ENCODE results near the gene SCLT1. TPM values are rescaled to one million over a fixed set of nuclear protein-coding genes. Genes with fewer than 3 reads are reported as not detected.

SCLT1 gene
- polyA plus RNA-seq, 1 donor (not counting 4 experiments of a cell fraction or from before 2014, with no cell fraction given), result 5.8 TPM

DNA sequence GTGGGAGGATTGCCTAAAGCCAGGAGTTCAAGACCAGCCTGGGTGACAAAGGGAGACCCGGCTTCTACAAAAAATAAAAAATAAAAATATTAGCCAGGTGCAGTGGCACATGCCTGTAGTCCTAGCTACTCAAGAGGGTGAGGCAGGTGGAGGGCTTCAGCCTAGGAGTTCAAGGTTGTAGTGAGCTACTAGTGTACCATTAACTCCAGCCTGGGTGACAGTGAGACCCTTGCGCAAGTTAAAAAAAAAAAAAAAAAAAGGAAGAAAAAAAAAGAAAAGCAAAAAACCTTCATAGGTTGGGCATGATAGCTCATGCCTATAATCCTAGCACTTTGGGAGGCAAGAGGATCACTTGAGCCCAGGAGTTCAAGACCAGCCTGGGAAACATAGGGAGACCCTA is 5.8 kb downstream of the SCLT1 start:
- dilution Hi-C loops (cut with MboI; ENCODE audit: extremely low pct_ligation_motif_present, low sequenced_read_pairs), result no loop called here
- H3K9me3 ChIP-seq (ENCODE audit: control insufficient read depth, low read depth, low read length), result no peaks in the 10 kb centered on the region
- H3K27ac ChIP-seq (ENCODE audit: control insufficient read depth, insufficient read depth, low read length), result no peak overlapping the region
- H3K79me2 ChIP-seq (ENCODE audit: control insufficient read depth, insufficient read depth, low read length), result peaks cover 80% of the 10 kb centered on the region
- H3K4me2 ChIP-seq (ENCODE audit: control insufficient read depth, extremely low read depth, insufficient read depth, low read depth, low read length), result no peak overlapping the region
- H3K4me1 ChIP-seq (ENCODE audit: control insufficient read depth, extremely low read depth, insufficient read depth, low read length), result peaks cover 7% of the 10 kb centered on the region
- no peak overlapping the region for H2AFZ ChIP-seq (ENCODE audit: control insufficient read depth, low read length)
- no peak overlapping the region for H3K4me3 ChIP-seq (ENCODE audit: control insufficient read depth in 2 of 3, extremely low read depth in 1 of 3, insufficient read depth in 2 of 3, low read depth in 1 of 3, low read length in 3 of 3)
- H4K20me1 ChIP-seq (ENCODE audit: control insufficient read depth, extremely low read depth, insufficient read depth, low read length), result no peaks in the 10 kb centered on the region
- FAIRE-seq (no peak), DNase-seq (ENCODE audit: low read depth, low spot score) (no peak)
- H3K27me3 ChIP-seq (ENCODE audit: control insufficient read depth, extremely low read depth, insufficient read depth, low read length), result no peaks in the 10 kb centered on the region
- no peaks in the 10 kb centered on the region for H3K9me1 ChIP-seq (ENCODE audit: control insufficient read depth, extremely low read depth, insufficient read depth, low read length)
- TF ChIP-seq, protein P1, sequence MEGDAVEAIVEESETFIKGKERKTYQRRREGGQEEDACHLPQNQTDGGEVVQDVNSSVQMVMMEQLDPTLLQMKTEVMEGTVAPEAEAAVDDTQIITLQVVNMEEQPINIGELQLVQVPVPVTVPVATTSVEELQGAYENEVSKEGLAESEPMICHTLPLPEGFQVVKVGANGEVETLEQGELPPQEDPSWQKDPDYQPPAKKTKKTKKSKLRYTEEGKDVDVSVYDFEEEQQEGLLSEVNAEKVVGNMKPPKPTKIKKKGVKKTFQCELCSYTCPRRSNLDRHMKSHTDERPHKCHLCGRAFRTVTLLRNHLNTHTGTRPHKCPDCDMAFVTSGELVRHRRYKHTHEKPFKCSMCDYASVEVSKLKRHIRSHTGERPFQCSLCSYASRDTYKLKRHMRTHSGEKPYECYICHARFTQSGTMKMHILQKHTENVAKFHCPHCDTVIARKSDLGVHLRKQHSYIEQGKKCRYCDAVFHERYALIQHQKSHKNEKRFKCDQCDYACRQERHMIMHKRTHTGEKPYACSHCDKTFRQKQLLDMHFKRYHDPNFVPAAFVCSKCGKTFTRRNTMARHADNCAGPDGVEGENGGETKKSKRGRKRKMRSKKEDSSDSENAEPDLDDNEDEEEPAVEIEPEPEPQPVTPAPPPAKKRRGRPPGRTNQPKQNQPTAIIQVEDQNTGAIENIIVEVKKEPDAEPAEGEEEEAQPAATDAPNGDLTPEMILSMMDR (optimal IDR thresholded peaks at IDR 0.05 in 1 of 3, IDR thresholded peaks at IDR 0.05 in 1 of 3, conservative IDR thresholded peaks at IDR 0.05 in 1 of 3; ENCODE audit: extremely low read depth in 1 of 3, insufficient read depth in 2 of 3, low read length in 3 of 3), result no peak
- TF ChIP-seq EZH2 (IDR thresholded peaks at IDR 0.05; ENCODE audit: low read length), result no peak
- no peak overlapping the region for H3K9ac ChIP-seq (ENCODE audit: control insufficient read depth, extremely low read depth, insufficient read depth, low read length)
- H3K36me3 ChIP-seq (ENCODE audit: control insufficient read depth in 2 of 2, extremely low read depth in 1 of 2, insufficient read depth in 2 of 2, low read length in 2 of 2), result no peaks in the 10 kb centered on the region

DNA sequence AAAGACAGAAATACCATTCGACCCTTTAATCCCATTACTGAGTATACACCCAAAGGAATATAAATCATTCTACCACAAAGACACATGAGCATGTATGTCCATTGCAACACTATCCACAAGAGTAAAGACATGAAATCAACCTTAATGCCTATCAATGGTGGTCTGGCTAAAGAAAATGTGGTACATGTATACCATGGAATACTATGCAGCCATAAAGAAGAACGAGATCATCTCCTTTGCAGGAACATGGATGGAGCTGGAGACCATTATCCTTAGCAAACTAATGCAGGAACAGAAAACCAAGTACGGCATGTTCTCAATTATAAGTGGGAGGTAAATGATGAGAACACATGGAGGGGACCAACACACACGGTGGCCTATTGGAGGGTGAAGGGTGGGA is 7.9 kb downstream of the SCLT1 start:
- Histone ChIP-seq H3K4me3 (ENCODE audit: control insufficient read depth in 2 of 3, extremely low read depth in 1 of 3, insufficient read depth in 2 of 3, low read depth in 1 of 3, low read length in 3 of 3) (no peak overlapping the region), H3K36me3 (ENCODE audit: control insufficient read depth in 2 of 2, extremely low read depth in 1 of 2, insufficient read depth in 2 of 2, low read length in 2 of 2) (no peaks in the 10 kb centered on the region), H3K9me3 (ENCODE audit: control insufficient read depth, low read depth, low read length) (no peaks in the 10 kb centered on the region), H3K9me1 (ENCODE audit: control insufficient read depth, extremely low read depth, insufficient read depth, low read length) (no peaks in the 10 kb centered on the region), H2AFZ (ENCODE audit: control insufficient read depth, low read length) (no peak overlapping the region), H3K27me3 (ENCODE audit: control insufficient read depth, extremely low read depth, insufficient read depth, low read length) (no peaks in the 10 kb centered on the region), H3K79me2 (ENCODE audit: control insufficient read depth, insufficient read depth, low read length) (peaks cover 61% of the 10 kb centered on the region), H3K4me2 (ENCODE audit: control insufficient read depth, extremely low read depth, insufficient read depth, low read depth, low read length) (no peak overlapping the region), H4K20me1 (ENCODE audit: control insufficient read depth, extremely low read depth, insufficient read depth, low read length) (no peaks in the 10 kb centered on the region), H3K27ac (ENCODE audit: control insufficient read depth, insufficient read depth, low read length) (no peak overlapping the region), H3K9ac (ENCODE audit: control insufficient read depth, extremely low read depth, insufficient read depth, low read length) (no peak overlapping the region), H3K4me1 (ENCODE audit: control insufficient read depth, extremely low read depth, insufficient read depth, low read length) (no peaks in the 10 kb centered on the region)
- DNase-seq (ENCODE audit: low read depth, low spot score), result no peak
- TF ChIP-seq EZH2 (IDR thresholded peaks at IDR 0.05; ENCODE audit: low read length), result no peak
- TF ChIP-seq, protein P1 (optimal IDR thresholded peaks at IDR 0.05 in 1 of 3, IDR thresholded peaks at IDR 0.05 in 1 of 3, conservative IDR thresholded peaks at IDR 0.05 in 1 of 3; ENCODE audit: extremely low read depth in 1 of 3, insufficient read depth in 2 of 3, low read length in 3 of 3), result no peak
- no peak for FAIRE-seq
- dilution Hi-C loops (cut with MboI; ENCODE audit: extremely low pct_ligation_motif_present, low sequenced_read_pairs), result no loop called here

Data from keratinocyte (primary cell).